RWPE2 (cell line): Measurements from ENCODE around the gene IL1RAPL2.
"Not testable (repeated sequence)": the region's sequence is repeated elsewhere in the genome, so short reads cannot be mapped to it uniquely, and the experiment has no call there.

Source experiments
- ATAC-seq: fragments of 200-7000 bp; cut with Tn5 transposase; 3 replicates; pipeline ENCODE4 v1.9.1; 2021; ENCODE audit warnings: low read depth
- DNase-seq: peaks from one replicate; pipeline ENCODE4 v3.0.0-alpha.2; 2020; ENCODE audit warnings: low spot score
- H3K27ac ChIP-seq: fragments of 450-650 bp; 2 replicates; pipeline ENCODE4 v1.5.1; 2017; ENCODE audit warnings: mild to moderate bottlenecking; ENCODE audit not compliant: poor library complexity, severe bottlenecking
- H3K27me3 ChIP-seq: fragments of 250-450 bp; sonication (Bioruptor Pico); 2 replicates; pipeline ENCODE4 v1.5.1; 2021; ENCODE audit warnings: mild to moderate bottlenecking, moderate library complexity; ENCODE audit not compliant: insufficient read depth, poor library complexity, severe bottlenecking
- H3K36me3 ChIP-seq: fragments of 250-450 bp; sonication (Bioruptor Pico); 2 replicates; pipeline ENCODE4 v1.5.1; 2020; ENCODE audit warnings: low read depth, mild to moderate bottlenecking, moderate library complexity
- H3K4me1 ChIP-seq: fragments of 250-450 bp; sonication (Bioruptor Pico); 2 replicates; pipeline ENCODE4 v1.5.1; 2021; ENCODE audit warnings: mild to moderate bottlenecking, moderate library complexity; ENCODE audit not compliant: insufficient read depth, poor library complexity, severe bottlenecking
- H3K4me3 ChIP-seq: fragments of 250-450 bp; sonication (Bioruptor Pico); 2 replicates; pipeline ENCODE4 v1.5.1; 2021; ENCODE audit warnings: mild to moderate bottlenecking, moderate library complexity; ENCODE audit not compliant: severe bottlenecking
- H3K9me3 ChIP-seq: fragments of 250-450 bp; sonication (Bioruptor Pico); 2 replicates; pipeline ENCODE4 v1.5.1; 2021; ENCODE audit warnings: mild to moderate bottlenecking, moderate library complexity; ENCODE audit not compliant: severe bottlenecking
- TF ChIP-seq, protein P1 (sequence below): fragments of 450-650 bp; IDR thresholded peaks from one replicate; pipeline ENCODE4 v1.5.1; 2017; ENCODE audit warnings: mild to moderate bottlenecking, moderate library complexity; ENCODE audit not compliant: poor library complexity, severe bottlenecking

IL1RAPL2 gene

GRCh38 chrX:104669063-104669462 lies 103.1 kb downstream of the IL1RAPL2 start:
- Histone ChIP-seq H3K27ac (no peak overlapping the region), H3K4me1 (no peaks in the 10 kb centered on the region), H3K9me3 (no peaks in the 10 kb centered on the region), H3K27me3 (no peaks in the 10 kb centered on the region), H3K36me3 (no peaks in the 10 kb centered on the region), H3K4me3 (no peak overlapping the region)
- TF ChIP-seq, protein P1, sequence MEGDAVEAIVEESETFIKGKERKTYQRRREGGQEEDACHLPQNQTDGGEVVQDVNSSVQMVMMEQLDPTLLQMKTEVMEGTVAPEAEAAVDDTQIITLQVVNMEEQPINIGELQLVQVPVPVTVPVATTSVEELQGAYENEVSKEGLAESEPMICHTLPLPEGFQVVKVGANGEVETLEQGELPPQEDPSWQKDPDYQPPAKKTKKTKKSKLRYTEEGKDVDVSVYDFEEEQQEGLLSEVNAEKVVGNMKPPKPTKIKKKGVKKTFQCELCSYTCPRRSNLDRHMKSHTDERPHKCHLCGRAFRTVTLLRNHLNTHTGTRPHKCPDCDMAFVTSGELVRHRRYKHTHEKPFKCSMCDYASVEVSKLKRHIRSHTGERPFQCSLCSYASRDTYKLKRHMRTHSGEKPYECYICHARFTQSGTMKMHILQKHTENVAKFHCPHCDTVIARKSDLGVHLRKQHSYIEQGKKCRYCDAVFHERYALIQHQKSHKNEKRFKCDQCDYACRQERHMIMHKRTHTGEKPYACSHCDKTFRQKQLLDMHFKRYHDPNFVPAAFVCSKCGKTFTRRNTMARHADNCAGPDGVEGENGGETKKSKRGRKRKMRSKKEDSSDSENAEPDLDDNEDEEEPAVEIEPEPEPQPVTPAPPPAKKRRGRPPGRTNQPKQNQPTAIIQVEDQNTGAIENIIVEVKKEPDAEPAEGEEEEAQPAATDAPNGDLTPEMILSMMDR, result no peak
- ATAC-seq (no peak), DNase-seq (no peak)

GRCh38 chrX:104670051-104670450 lies 104.1 kb downstream of the IL1RAPL2 start:
- Histone ChIP-seq H3K27me3 (no peaks in the 10 kb centered on the region), H3K4me3 (no peak overlapping the region), H3K4me1 (no peaks in the 10 kb centered on the region), H3K27ac (no peak overlapping the region), H3K36me3 (no peaks in the 10 kb centered on the region), H3K9me3 (no peaks in the 10 kb centered on the region)
- DNase-seq (no peak), ATAC-seq (no peak)
- TF ChIP-seq, protein P1, result no peak

DNA sequence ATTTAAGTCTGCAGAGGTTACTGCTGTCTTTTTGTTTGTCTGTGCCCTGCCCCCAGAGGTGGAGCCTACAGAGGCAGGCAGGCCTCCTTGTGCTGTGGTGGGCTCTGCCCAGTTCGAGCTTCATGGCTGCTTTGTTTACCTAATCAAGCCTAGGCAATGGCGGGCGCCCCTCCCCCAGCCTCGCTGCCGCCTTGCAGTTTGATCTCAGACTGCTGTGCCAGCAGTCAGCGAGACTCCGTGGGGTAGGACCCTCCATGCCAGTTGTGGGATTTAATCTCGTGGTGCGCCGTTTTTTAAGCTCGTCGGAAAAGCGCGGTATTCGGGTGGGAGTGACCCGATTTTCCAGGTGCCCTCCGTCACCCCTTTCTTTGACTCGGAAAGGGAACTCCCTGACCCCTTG lies 111.5 kb downstream of the IL1RAPL2 start:
- H3K36me3 ChIP-seq, H3K27me3 ChIP-seq, H3K4me3 ChIP-seq, ATAC-seq, H3K9me3 ChIP-seq, DNase-seq, H3K4me1 ChIP-seq, H3K27ac ChIP-seq: not testable (repeated sequence)

GRCh38 chrX:104679175-104679574 lies 113.2 kb downstream of the IL1RAPL2 start:
- TF ChIP-seq, protein P1, result no peak
- Histone ChIP-seq H3K9me3 (no peaks in the 10 kb centered on the region), H3K27ac (no peak overlapping the region), H3K4me3 (no peak overlapping the region), H3K36me3 (no peaks in the 10 kb centered on the region), H3K4me1 (no peaks in the 10 kb centered on the region), H3K27me3 (no peaks in the 10 kb centered on the region)
- no peak for DNase-seq
- ATAC-seq, result no peak

DNA sequence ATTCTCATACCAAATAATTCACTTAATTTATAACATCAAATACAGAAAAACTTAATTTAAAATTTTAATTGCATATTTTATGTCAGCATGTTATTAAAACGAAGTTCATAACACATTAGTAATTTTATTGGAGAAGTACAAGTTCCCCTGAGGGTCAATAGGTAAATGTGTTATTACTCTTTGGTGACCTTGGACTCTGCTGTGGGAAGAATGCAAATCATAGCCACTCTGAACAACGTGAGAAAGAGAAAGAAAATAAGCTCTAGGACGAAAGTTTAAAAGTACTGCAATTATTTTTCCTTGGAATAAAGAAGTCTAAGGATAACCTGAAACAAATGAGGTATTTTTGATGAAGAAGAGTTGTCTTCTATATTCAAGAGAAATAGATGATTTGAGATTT lies 115.2 kb downstream of the IL1RAPL2 start:
- Histone ChIP-seq H3K27me3 (no peaks in the 10 kb centered on the region), H3K4me3 (no peak overlapping the region), H3K27ac (no peak overlapping the region), H3K4me1 (no peaks in the 10 kb centered on the region), H3K36me3 (no peaks in the 10 kb centered on the region), H3K9me3 (no peaks in the 10 kb centered on the region)
- DNase-seq (no peak), ATAC-seq (no peak)
- TF ChIP-seq, protein P1, result no peak

- ATAC-seq (no peak), DNase-seq (no peak)
- no peaks in the 10 kb centered on the region for H3K27me3 ChIP-seq
- H3K4me3 ChIP-seq, result no peak overlapping the region
- no peak overlapping the region for H3K27ac ChIP-seq
- TF ChIP-seq, protein P1, result no peak
- H3K9me3 ChIP-seq, result no peaks in the 10 kb centered on the region
- no peaks in the 10 kb centered on the region for H3K36me3 ChIP-seq
- H3K4me1 ChIP-seq, result no peaks in the 10 kb centered on the region
Measured at GRCh38 chrX:104684077-104684476, 118.1 kb downstream of the IL1RAPL2 start.
